Measurements from ENCODE around the gene BRF1. TPM values are rescaled to one million over a fixed set of nuclear protein-coding genes. Genes with fewer than 3 reads are reported as not detected.

The BRF1 gene
- total RNA-seq, 4 donors from 2014 or later, result 77.6 to 114 (median 99.5) TPM

DNA sequence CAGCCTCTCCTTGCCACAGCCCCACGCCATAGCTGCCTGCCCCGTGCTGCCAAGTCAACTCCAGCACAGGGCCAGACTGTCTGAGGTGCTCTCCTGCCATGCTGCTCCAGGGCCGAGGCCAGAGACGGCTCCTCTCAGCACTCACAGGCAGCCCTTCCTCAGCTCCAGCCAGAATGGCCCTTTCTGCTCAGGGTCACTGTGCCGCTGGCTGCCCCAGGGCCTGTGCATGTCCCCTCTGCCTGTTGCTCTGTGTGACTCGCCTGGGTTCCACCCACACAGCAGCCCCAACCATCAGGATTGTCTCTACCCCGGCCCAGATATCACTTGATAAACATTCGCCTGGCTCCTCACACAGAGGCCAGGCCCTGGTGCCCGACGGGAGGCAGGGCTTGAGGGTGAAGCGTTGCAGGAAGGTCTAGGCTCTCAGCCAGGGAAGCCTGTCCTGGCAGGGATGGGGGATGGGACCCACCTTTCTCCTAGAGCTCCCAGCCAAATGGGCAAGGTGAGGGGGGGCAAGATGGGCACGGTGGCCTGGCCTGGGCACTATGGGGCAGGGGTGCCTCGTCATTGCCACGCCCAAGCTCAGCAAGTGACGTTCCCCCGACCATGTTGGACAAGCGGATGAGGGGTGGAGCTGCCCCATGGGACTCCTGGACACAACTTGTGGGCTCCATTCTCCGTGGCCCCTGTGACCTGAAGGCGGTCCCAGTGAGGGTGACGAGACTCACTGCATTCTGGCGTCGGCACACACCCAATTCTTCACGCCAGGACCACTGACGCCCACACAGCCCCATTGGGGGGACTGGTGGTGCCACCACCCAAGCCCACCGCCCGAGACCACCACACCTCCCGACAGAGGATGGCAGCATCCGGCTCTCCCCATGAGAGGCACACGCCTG lies 79.9 kb downstream of the BRF1 start:
- Histone ChIP-seq H3K4me3 (no peak overlapping the region), H3K9me3 (no peaks in the 10 kb centered on the region), H3K4me1 (no peaks in the 10 kb centered on the region), H3K36me3 (peaks cover 0 to 98% (median 21%) of the 10 kb centered on the region in 3 donors), H3K27ac (no peak overlapping the region), H3K27me3 (no peaks in the 10 kb centered on the region)
- no peak for DNase-seq (ENCODE audit: low spot score in 2 of 2)
- WGBS, 2 donors, result 82 to 85% methylated on average over 25 to 28 of the region's 29 CpGs
- TF ChIP-seq, protein P1, sequence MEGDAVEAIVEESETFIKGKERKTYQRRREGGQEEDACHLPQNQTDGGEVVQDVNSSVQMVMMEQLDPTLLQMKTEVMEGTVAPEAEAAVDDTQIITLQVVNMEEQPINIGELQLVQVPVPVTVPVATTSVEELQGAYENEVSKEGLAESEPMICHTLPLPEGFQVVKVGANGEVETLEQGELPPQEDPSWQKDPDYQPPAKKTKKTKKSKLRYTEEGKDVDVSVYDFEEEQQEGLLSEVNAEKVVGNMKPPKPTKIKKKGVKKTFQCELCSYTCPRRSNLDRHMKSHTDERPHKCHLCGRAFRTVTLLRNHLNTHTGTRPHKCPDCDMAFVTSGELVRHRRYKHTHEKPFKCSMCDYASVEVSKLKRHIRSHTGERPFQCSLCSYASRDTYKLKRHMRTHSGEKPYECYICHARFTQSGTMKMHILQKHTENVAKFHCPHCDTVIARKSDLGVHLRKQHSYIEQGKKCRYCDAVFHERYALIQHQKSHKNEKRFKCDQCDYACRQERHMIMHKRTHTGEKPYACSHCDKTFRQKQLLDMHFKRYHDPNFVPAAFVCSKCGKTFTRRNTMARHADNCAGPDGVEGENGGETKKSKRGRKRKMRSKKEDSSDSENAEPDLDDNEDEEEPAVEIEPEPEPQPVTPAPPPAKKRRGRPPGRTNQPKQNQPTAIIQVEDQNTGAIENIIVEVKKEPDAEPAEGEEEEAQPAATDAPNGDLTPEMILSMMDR (IDR thresholded peaks at IDR 0.05), result no peak

DNA sequence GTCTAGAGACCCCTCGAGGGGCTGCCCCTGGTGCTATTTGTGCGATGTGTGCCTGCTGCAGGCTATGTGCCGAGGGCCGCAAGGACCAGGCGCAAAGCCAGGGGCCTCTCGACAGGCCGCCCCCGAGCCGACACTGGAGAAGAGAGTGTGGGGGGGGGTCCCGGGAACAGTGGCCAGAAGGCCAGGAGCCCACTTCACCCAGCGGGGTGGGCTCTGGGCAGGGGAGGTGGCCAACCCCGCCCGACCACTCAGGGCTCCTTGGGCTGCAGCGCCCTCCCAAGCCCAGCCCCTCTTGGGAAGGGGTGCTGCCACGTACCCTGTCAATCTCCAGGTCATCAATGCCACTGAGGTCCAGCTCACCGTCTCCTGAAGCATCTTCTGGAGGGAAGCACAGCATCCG lies 81.0 kb downstream of the BRF1 start:
- Histone ChIP-seq H3K9me3 (no peaks in the 10 kb centered on the region), H3K27me3 (no peaks in the 10 kb centered on the region), H3K4me3 (no peak overlapping the region), H3K36me3 (peaks cover 0 to 91% (median 21%) of the 10 kb centered on the region in 3 donors), H3K4me1 (no peaks in the 10 kb centered on the region), H3K27ac (no peak overlapping the region)
- TF ChIP-seq, protein P1 (IDR thresholded peaks at IDR 0.05), result no peak
- TF ChIP-seq POLR2A (IDR thresholded peaks at IDR 0.05) (no peak), EP300 (IDR thresholded peaks at IDR 0.05) (no peak)
- WGBS, 2 donors, result 92 to 93% methylated on average over 6 to 14 of the region's 17 CpGs
- DNase-seq (ENCODE audit: low spot score in 2 of 2), result no peak

DNA sequence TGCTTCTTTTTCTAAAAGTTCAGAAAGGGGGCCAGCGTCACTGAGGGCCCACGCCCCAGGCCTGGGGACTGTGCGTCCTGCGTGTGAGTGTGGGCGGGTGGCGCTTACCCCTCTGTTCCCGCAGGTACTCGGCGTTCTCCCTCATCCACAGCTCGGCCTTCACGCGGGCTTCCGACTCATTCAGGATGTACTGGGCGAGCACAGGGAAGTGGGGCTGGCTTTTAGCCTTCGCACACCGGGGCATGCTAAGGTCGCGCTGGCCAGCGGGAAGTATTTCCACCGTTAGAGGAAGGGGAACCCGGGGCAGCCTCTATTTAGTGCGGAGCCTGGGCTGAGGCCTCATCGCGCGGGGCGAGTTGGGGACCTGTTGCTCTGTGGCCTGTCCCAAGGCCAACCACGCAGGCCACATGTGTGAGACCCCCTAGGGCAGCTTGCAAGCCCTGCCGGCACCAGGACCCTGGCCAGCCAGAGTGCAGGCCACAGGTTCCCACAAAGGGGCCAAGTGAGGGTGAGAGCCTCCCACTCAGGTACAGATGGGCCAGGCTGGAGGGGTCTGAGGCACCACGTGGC lies 81.7 kb downstream of the BRF1 start:
- WGBS, 2 donors, result 91 to 93% methylated on average over 22 to 25 of the region's 29 CpGs

DNA sequence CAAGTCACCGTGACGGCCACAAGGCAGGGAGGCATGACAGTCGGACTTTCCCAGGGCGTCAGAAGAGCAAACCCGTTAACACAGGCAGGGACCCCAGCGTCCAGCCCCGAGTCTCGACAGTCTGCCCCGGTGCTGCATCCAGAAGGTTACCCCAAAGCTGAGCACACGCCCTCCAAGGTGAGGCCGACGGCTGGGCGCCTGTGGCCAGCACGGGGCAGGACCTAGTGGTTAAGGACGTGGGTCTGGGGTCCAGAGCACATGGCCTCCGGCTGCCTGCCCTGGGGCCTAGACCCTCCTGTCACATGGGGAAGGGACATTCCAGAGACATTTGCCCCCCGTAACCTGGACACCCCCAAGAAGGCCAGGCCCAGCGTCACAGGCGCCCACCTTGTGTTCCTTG lies 82.2 kb downstream of the BRF1 start:
- no peak overlapping the region for H3K27ac ChIP-seq
- no peaks in the 10 kb centered on the region for H3K27me3 ChIP-seq
- peaks cover 0 to 92% (median 21%) of the 10 kb centered on the region in 3 donors for H3K36me3 ChIP-seq
- no peaks in the 10 kb centered on the region for H3K9me3 ChIP-seq
- no peaks in the 10 kb centered on the region for H3K4me1 ChIP-seq
- DNase-seq (ENCODE audit: low spot score in 2 of 2), result no peak
- whole genome bisulfite sequencing, 2 donors, result 94 to 98% methylated on average over 10 to 19 of the region's 19 CpGs
- no peak overlapping the region for H3K4me3 ChIP-seq
- TF ChIP-seq POLR2A (IDR thresholded peaks at IDR 0.05) (no peak), EP300 (IDR thresholded peaks at IDR 0.05) (no peak)
- TF ChIP-seq, protein P1 (IDR thresholded peaks at IDR 0.05), result no peak

More for the DNA sequence above, 81.7 kb downstream of the BRF1 start:
- Histone ChIP-seq H3K27ac (no peak overlapping the region), H3K9me3 (no peaks in the 10 kb centered on the region), H3K27me3 (no peaks in the 10 kb centered on the region), H3K4me3 (no peak overlapping the region), H3K36me3 (peaks cover 0 to 91% (median 21%) of the 10 kb centered on the region in 3 donors), H3K4me1 (no peaks in the 10 kb centered on the region)
- TF ChIP-seq POLR2A (IDR thresholded peaks at IDR 0.05), result no peak
- DNase-seq (ENCODE audit: low spot score in 2 of 2), result no peak

DNA sequence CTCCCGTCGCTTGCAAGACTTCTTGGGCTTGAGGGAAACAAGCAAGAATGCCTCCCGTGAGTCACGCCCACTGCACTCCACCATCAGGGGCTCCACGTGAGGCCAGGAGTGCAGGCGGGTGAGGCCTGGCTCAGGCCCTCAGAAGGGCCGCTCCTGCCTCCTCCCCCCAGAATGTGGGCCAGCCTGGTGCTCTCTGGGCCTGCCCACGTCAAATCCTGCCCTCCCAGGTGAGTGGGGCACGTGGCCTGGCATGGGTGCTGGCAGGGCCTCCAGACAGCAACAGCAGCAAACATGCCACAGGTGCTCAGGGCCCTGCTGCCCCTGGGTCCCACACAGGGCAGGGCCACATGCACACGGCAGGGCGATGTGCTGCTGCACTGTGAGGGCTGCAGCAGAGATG lies 83.0 kb downstream of the BRF1 start:
- no peaks in the 10 kb centered on the region for H3K27me3 ChIP-seq
- H3K36me3 ChIP-seq, result peaks cover 0 to 92% (median 21%) of the 10 kb centered on the region in 3 donors
- WGBS, 2 donors, result 92 to 93% methylated on average over 5 to 10 of the region's 11 CpGs
- H3K9me3 ChIP-seq, result no peaks in the 10 kb centered on the region
- no peak overlapping the region for H3K27ac ChIP-seq
- H3K4me3 ChIP-seq, result no peak overlapping the region
- DNase-seq (ENCODE audit: low spot score in 2 of 2), result no peak
- no peaks in the 10 kb centered on the region for H3K4me1 ChIP-seq
- no peak for TF ChIP-seq POLR2A (IDR thresholded peaks at IDR 0.05)
- TF ChIP-seq EP300 (IDR thresholded peaks at IDR 0.05), result no peak
- TF ChIP-seq, protein P1 (IDR thresholded peaks at IDR 0.05), result no peak
